Astrocyte of the cerebellum (primary cell): ENCODE results near the gene YES1.

Source experiments
- DNase-seq: peaks from one replicate; pipeline ENCODE4 v3.0.0-alpha.2; 2011; ENCODE audit warnings: low read depth
- H3K4me3 ChIP-seq: 2 replicates; pipeline ENCODE4 v1.5.1; 2011; ENCODE audit warnings: mild to moderate bottlenecking, low read depth, low read length, moderate library complexity
- CTCF ChIP-seq: IDR thresholded peaks from 2 replicates; pipeline ENCODE4 v1.5.1; 2012; ENCODE audit warnings: low read length, low read depth, moderate library complexity, mild to moderate bottlenecking; ENCODE audit errors: missing control alignments
- in situ Hi-C: cut with HindIII; loops from 2 replicates; pipeline ENCODE4 v1.10.0; 2017; ENCODE audit warnings: low sequenced_read_pairs

YES1 gene

GRCh38 chr18:676736-677135 lies 135.3 kb downstream of the YES1 start:
- TF ChIP-seq CTCF: no peak
- no peak overlapping the region for H3K4me3 ChIP-seq
- in situ Hi-C loops: no loop called here
- no peak for DNase-seq

DNA sequence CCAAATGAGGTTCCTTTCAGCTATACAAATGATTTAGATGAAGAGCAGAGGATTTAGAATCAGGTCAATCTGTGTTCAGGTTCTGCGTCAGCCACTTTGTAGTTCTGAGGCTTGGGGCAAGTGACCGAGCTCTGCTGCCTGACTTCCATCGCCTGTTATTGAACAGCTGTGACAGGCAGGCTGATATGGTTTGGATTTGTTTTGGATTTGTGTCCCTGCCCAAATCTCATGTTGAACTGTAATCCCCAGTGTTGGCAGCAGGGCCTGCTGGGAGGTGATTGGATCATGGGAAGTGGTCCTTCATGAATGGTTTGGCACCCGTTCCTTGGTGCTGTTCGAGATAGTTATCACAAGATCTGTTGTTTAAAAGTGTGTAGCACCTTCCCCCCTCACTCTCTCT lies 136.0 kb downstream of the YES1 start:
- DNase-seq: no peak
- no peak overlapping the region for H3K4me3 ChIP-seq
- TF ChIP-seq CTCF: no peak
- in situ Hi-C loops: no loop called here

DNA sequence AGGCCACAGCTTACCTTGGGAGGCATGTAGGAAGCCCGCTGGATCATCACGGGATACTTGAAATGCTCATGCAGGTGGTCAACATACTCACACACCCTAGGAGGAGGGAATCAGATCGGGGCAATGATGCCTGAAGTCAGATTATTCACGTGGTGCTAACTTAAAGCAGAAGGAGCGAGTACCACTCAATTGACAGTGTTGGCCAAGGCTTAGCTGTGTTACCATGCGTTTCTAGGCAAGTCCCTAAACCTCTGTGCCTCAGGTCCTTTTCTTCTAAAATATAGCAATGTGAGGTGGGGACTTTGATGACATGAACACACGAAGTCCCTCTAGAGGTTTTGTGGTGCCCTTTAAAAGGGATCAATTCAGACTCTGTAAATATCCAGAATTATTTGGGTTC lies 136.7 kb downstream of the YES1 start:
- no peak for TF ChIP-seq CTCF
- in situ Hi-C loops: no loop called here
- no peak overlapping the region for H3K4me3 ChIP-seq
- DNase-seq: no peak

DNA sequence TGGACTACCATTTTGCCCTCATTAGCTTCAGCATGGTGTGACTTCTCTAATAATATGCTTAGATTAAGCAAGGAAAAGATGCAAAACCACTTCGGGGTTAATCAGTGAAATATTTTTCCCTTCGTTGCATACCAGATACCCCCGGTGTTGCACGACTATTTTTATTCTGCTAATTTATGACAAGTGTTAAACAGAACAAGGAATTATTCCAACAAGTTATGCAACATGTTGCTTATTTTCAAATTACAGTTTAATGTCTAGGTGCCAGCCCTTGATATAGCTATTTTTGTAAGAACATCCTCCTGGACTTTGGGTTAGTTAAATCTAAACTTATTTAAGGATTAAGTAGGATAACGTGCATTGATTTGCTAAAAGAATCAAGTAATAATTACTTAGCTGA lies 138.3 kb downstream of the YES1 start:
- no peak for TF ChIP-seq CTCF
- in situ Hi-C loops: no loop called here
- H3K4me3 ChIP-seq: no peak overlapping the region
- DNase-seq: no peak

DNA sequence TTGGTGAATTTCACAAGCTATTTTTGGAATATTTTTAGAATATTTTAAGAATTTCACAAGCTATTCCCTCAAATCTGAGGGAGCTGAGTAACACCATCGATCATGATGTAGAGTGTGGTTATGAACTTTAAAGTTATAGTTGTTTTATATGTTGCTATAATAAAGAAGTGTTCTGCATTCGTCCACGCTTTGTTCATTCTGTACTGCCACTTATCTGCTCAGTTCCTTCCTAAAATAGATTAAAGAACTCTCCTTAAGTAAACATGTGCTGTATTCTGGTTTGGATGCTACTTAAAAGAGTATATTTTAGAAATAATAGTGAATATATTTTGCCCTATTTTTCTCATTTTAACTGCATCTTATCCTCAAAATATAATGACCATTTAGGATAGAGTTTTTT lies 138.7 kb downstream of the YES1 start:
- no peak overlapping the region for H3K4me3 ChIP-seq
- DNase-seq: no peak
- TF ChIP-seq CTCF: no peak
- in situ Hi-C loops: no loop called here
